GM18870 (cell line): Measurements from ENCODE around the gene ATP5F1B.

Experiments used
- ATAC-seq: cut with Tn5 transposase; IDR thresholded peaks from one replicate; pipeline ENCODE4 v1.9.1; 2021; ENCODE audit warnings: moderate library complexity; ENCODE audit not compliant: unreplicated experiment

ATP5F1B gene

GRCh38 chr12:56622535-56622934, 23.2 kb downstream of the ATP5F1B start:
- no peak for ATAC-seq

GRCh38 chr12:56616925-56617324, 28.9 kb downstream of the ATP5F1B start:
- no peak for ATAC-seq

DNA sequence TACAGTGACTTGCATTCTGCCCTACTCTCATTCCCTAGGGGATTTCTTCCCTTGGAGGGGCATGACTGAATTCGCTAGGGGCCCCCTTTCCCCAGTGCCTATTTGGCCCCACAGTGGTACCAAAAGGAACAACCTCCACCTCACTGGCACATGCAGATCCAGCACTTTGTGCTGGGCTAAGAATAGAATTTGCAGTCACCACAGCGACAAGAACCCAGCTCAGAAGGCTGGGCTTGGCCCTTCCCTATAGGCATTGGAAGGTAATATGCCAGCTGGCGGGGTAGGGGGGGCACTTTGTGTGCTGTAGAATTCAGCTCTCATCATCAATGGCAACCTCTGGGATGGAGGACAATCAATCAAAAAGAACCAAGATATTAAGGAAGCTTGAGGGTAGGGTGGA, 29.5 kb downstream of the ATP5F1B start:
- no peak for ATAC-seq

- no peak for ATAC-seq
Observed at GRCh38 chr12:56614627-56615026, 31.2 kb downstream of the ATP5F1B start.

DNA sequence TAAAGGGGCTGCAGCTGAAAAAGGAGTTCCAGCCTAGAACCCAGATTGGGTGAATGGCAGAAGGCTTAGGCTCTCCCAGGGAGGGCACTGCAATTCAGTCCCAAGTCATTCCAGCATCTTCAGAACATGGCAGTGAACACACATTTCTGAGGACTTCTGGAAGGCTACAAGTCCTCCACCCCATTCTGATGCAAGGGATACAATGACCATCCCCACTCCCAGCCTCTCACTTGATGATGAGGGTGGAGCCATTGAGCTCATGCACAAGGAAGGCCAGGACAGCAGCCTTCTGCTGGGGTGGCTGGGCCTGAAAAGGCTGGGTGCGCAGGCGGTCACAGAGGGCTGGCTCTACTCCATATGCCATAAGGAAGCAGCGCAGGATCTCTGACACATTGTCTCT, 41.4 kb downstream of the ATP5F1B start:
- no peak for ATAC-seq

DNA sequence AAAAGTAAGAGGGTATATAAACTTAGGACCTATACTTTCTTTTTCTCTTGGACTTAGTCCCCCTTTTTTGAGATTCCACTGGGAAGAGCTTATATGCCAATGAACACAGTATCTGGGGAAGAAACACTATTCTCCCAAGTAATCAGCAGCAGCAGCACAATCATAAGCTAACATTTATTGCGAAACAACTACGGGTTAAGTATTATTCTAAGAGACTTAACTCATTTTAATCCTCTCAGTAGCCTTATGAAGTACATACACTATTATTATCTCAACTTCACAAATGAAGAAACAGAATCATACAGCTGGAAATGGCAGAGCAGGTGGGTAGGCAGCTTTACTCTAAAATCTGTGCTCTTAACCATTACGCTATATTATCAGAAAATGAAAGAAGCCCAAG, 43.5 kb downstream of the ATP5F1B start:
- no peak for ATAC-seq

GRCh38 chr12:56601503-56601902, 44.3 kb downstream of the ATP5F1B start:
- no peak for ATAC-seq

GRCh38 chr12:56600753-56601152, 45.0 kb downstream of the ATP5F1B start:
- no peak for ATAC-seq

GRCh38 chr12:56599797-56600196, 46.0 kb downstream of the ATP5F1B start:
- ATAC-seq, result no peak

DNA sequence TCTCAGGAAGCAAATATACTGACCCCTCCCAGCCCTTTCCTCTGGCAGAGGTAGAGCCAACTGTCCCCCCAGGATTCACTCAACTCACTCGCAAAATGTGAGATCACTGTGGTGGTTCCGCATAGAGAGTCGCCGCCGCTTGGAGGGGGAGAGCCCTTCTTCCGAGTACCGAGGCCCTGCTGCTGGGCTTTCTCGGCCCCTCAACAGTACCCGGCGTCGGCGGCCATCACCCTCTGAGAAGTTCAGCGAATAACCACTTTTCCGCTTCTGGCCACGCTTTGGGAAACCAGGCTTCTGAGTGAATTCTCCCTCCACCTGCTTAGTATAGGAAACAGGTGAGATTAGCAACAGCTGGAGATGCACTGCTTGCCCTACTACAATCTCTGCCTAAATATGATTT, 46.7 kb downstream of the ATP5F1B start:
- ATAC-seq, result no peak

GRCh38 chr12:56596815-56597214, 49.0 kb downstream of the ATP5F1B start:
- no peak for ATAC-seq

- no peak for ATAC-seq
Observed at GRCh38 chr12:56593909-56594621, 51.7 kb downstream of the ATP5F1B start.

- ATAC-seq, result no peak
Observed at GRCh38 chr12:56591961-56592360, 53.8 kb downstream of the ATP5F1B start.

GRCh38 chr12:56591126-56591525, 54.7 kb downstream of the ATP5F1B start:
- no peak for ATAC-seq

DNA sequence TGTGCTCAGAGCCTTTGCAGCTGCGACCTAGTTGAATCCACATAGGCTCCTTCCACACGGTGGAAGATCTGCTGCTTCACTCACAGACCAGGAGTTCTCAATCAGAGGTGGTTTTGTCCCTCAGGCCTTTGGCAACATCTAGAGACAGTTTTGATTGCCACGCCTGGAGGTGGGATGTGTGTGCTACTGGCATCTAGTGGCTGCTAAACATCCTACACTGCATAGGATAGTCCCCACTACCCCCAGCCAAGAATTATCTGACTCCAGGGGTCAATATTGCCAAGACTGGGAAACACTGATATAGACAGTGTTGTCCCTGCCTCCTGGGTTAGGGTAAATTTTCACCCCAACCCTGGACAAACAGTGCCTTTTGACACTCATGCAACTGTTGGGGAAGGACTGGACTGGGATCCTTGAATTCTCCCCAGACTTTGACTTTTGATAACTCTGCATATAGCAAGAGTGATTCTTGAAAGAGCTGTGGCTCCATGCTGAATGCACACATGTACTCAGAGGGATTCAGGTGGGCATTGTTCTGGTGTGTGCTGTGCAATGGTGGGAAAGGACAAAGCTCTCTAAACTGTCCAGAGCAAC, 55.5 kb downstream of the ATP5F1B start:
- no peak for ATAC-seq

DNA sequence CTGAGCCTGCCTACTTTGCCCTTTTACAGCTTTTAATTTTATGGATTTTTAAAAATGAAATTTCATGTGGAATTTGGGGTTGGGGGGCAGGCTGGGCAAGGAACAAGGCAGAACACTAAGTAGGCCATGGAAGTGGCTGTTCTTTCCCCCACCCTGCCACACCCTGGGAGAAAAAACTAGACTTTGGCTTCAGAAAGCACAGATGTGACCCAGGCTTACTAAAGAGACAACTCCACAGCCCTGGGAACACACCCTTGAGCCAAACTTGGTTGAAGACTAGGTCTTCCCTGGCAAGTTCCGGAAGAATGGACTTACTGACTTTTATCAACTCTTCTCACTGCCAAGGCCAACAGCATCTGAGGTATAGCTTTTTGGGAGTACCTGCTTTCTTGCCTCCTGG, 56.0 kb downstream of the ATP5F1B start:
- ATAC-seq, result no peak
